CD8-positive, alpha-beta memory T cell (primary cell): ENCODE measurements around the gene EBI3. TPM values are rescaled to one million over a fixed set of nuclear protein-coding genes. Genes with fewer than 3 reads are reported as not detected.
A peak's percentile ranks its signal among the peaks of the same experiment; 100 is the strongest.
"Not testable (repeated sequence)": the region's sequence is repeated elsewhere in the genome, so short reads cannot be mapped to it uniquely, and the experiment has no call there.

Experiments
- CTCF ChIA-PET: fragments of 350-600 bp; sonication (Branson Sonifier 250); formaldehyde crosslinking; loops from one replicate; lab custom pipeline; 2021; ENCODE audit warnings: antibody characterized with exemption; lab: Charles Lee
- POLR2A ChIA-PET: fragments of 350-600 bp; sonication (Branson Sonifier 250); formaldehyde crosslinking; loops from one replicate; lab custom pipeline; 2021; ENCODE audit warnings: antibody characterized with exemption; lab: Charles Lee
- DNase-seq, 5 donors: peaks; one replicate each; pipeline versions ENCODE4 v3.0.0 to v3.0.0-alpha.2; 2020 to 2022; ENCODE audit warnings: mixed read lengths in 1 of 5
- H3K27ac ChIP-seq: one replicate; pipeline ENCODE4 v1.7.0; 2013; ENCODE audit warnings: low read depth, mild to moderate bottlenecking, low read length, moderate library complexity
- H3K27me3 ChIP-seq: 2 replicates; pipeline ENCODE4 v1.7.0; 2013; ENCODE audit warnings: low read length, mild to moderate bottlenecking; ENCODE audit not compliant: insufficient read depth, poor library complexity, severe bottlenecking
- H3K36me3 ChIP-seq: 2 replicates; pipeline ENCODE4 v1.7.0; 2013; ENCODE audit warnings: mild to moderate bottlenecking, low read length, moderate library complexity; ENCODE audit not compliant: insufficient read depth
- H3K4me1 ChIP-seq: 2 replicates; pipeline ENCODE4 v1.7.0; 2013; ENCODE audit warnings: mild to moderate bottlenecking, low read length, moderate library complexity; ENCODE audit not compliant: insufficient read depth
- H3K4me3 ChIP-seq: 2 replicates; pipeline ENCODE4 v1.7.0; 2013; ENCODE audit warnings: mild to moderate bottlenecking, low read length
- H3K9me3 ChIP-seq: 2 replicates; pipeline ENCODE4 v1.7.0; 2013; ENCODE audit warnings: mild to moderate bottlenecking, low read length
- H3K27ac Mint-ChIP-seq, 8 donors: one replicate each; pipeline ENCODE4 v1.8.0; 2020 to 2021; ENCODE audit warnings: mixed read lengths in 8 of 8, mild to moderate bottlenecking in 6 of 8, inconsistent platforms in 3 of 8, moderate library complexity in 3 of 8
- H3K27me3 Mint-ChIP-seq, 2 donors: one replicate each; pipeline ENCODE4 v1.8.0; 2020 to 2021; ENCODE audit warnings: mixed read lengths in 2 of 2, mild to moderate bottlenecking in 1 of 2, moderate library complexity in 1 of 2
- H3K36me3 Mint-ChIP-seq, 3 donors: one replicate each; pipeline ENCODE4 v1.8.0; 2020 to 2021; ENCODE audit warnings: mixed read lengths in 3 of 3, inconsistent platforms in 1 of 3, mild to moderate bottlenecking in 1 of 3
- H3K4me1 Mint-ChIP-seq, 3 donors: one replicate each; pipeline ENCODE4 v1.8.0; 2020 to 2021; ENCODE audit warnings: mixed read lengths in 3 of 3, inconsistent platforms in 1 of 3, mild to moderate bottlenecking in 1 of 3
- H3K4me3 Mint-ChIP-seq, 7 donors: one replicate each; pipeline ENCODE4 v1.8.0; 2020 to 2021; ENCODE audit warnings: mixed read lengths in 7 of 7, mild to moderate bottlenecking in 6 of 7, moderate library complexity in 4 of 7, inconsistent platforms in 2 of 7
- H3K9me3 Mint-ChIP-seq, 5 donors: one replicate each; pipeline ENCODE4 v1.8.0; 2020 to 2022; ENCODE audit warnings: mixed read lengths in 5 of 5, mild to moderate bottlenecking in 3 of 5, moderate library complexity in 2 of 5, inconsistent platforms in 1 of 5
- polyA plus RNA-seq: library from polyadenylated mRNA; unstranded; fragments of 300-500 nt; fragmentation: Illumina TruSeq; gene quantifications from one replicate; pipeline ENCODE4 v1.2.3, GENCODE V29; 2021
- total RNA-seq, 2 experiments: library from RNA; stranded (reverse); gene quantifications; one replicate each; pipeline ENCODE4 v1.2.3, GENCODE V29; 2021

The EBI3 gene
- total and polyA plus RNA-seq, 3 experiments from 2014 or later = 14.2 to 14.8 TPM; not detected in 1

DNA sequence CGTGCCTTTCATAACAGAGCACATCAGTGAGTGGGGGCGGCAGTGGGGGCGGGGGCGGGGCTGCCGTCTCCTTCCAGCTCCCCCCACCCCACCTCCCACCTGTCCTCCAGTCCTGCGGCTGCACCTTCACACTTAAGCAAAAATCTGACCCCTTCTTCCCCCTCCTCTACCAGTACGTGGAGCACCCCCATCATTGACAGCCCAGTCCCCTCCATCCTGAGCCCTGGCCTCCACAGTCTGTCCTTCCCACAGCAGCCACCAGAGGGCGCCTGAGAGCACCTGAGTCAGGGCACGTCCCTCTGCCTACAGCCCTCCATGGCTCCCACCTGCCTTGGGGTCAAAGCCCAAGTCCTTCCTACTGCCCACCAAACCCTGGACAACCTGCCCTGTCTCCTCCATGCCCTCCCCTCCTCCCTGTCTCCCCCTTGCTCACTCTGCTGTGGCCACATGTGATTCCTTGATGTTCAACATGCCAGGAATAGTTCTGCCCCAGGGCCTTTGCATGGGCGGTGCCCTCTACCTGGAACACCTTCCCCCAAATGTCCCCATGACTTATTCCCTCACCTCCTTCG lies 4.0 kb downstream of the EBI3 start:
- Mint-ChIP-seq H3K4me3 (no peak overlapping the region), H3K27ac (peak overlapping the region in 1 of 8 donors; percentile 42), H3K27me3 (peaks cover 16 to 19% of the 10 kb centered on the region in 2 donors), H3K4me1 (no peaks in the 10 kb centered on the region), H3K9me3 (no peaks in the 10 kb centered on the region), H3K36me3 (no peaks in the 10 kb centered on the region)
- no peaks in the 10 kb centered on the region for H3K36me3 ChIP-seq
- H3K9me3 ChIP-seq = no peaks in the 10 kb centered on the region
- POLR2A ChIA-PET = interaction anchor here (0.6 kb wide), 1 partner anchor 69 kb away, joined by 4 read pairs; the partner anchor contains the start of gene TMIGD2
- H3K27me3 ChIP-seq = peaks cover 12% of the 10 kb centered on the region
- DNase-seq = peak; percentile 28 to 69 (median 45)
- no peak overlapping the region for H3K27ac ChIP-seq
- CTCF ChIA-PET = interaction anchor here (0.6 to 1.0 kb wide), 2 partner anchors 35 to 1033 kb away, joined by 3 read pairs; no protein-coding TSS in a partner anchor
- H3K4me3 ChIP-seq = no peak overlapping the region
- no peaks in the 10 kb centered on the region for H3K4me1 ChIP-seq

DNA sequence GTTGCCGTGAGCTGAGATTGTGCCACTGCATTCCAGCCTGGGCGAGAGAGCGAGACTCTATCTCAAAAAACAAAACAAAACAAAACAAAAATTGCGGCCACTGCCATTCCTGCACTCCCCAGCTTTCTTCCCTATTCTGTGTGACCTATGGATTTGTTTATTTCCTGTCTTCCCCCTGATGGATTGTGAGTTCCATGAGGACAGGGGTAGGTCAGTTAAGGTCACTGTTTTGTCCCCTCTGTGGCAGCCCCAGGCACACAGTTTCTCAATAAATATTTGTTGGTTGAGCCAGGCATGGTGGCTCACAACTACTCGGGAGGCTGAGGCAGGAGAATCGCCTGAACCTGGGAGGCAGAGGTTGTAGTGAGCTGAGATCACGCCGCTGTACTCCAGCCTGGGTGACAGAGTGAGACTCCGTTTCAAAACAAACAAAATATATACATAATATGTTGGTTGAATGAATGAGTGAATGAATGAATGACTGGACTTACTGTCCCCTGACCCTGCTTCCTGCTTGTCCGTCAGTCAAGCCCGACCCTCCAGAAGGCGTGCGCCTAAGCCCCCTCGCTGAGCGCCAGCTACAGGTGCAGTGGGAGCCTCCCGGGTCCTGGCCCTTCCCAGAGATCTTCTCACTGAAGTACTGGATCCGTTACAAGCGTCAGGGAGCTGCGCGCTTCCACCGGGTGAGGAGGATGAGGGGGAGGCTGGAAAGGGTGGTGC lies 5.0 kb downstream of the EBI3 start:
- H3K27ac Mint-ChIP-seq = peak overlapping the region in 1 of 8 donors; percentile 88
- H3K9me3 Mint-ChIP-seq = no peaks in the 10 kb centered on the region
- H3K27me3 Mint-ChIP-seq = peaks cover 16 to 18% of the 10 kb centered on the region in 2 donors
- H3K9me3 ChIP-seq = no peaks in the 10 kb centered on the region
- H3K4me3 Mint-ChIP-seq = no peak overlapping the region
- peaks cover 3% of the 10 kb centered on the region for H3K27me3 ChIP-seq
- no peak for DNase-seq
- CTCF ChIA-PET = interaction anchor here (0.6 to 1.0 kb wide), 2 partner anchors 118 to 1034 kb away, joined by 3 read pairs; no protein-coding TSS in a partner anchor
- no peaks in the 10 kb centered on the region for H3K36me3 Mint-ChIP-seq
- H3K4me3 ChIP-seq = no peak overlapping the region
- no peaks in the 10 kb centered on the region for H3K36me3 ChIP-seq
- no peaks in the 10 kb centered on the region for H3K4me1 ChIP-seq
- H3K27ac ChIP-seq = no peak overlapping the region
- no peaks in the 10 kb centered on the region for H3K4me1 Mint-ChIP-seq
- POLR2A ChIA-PET = no interaction called here

DNA sequence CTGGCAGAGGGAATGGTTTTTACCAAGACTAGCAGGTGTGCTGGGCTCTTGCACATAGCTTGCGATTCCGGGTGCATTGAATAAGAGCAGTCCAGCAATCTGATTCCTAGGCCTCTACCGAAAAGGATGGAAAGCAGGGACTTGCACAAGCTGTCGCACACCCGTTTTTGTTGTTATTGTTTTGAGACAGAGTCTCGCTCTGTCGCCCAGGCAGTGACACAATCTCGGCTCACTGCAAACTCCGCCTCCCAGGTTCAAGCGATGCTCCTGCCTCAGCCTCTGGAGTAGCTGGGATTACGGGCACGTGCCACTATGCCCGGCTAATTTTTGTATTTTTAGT lies 5.5 kb downstream of the EBI3 start:
- H3K36me3 Mint-ChIP-seq = no peaks in the 10 kb centered on the region
- POLR2A ChIA-PET = no interaction called here
- H3K4me3 ChIP-seq = no peak overlapping the region
- H3K36me3 ChIP-seq = no peaks in the 10 kb centered on the region
- no peaks in the 10 kb centered on the region for H3K9me3 Mint-ChIP-seq
- DNase-seq = no peak
- H3K4me1 ChIP-seq = no peaks in the 10 kb centered on the region
- CTCF ChIA-PET = interaction anchor here (1.0 kb wide), 1 partner anchor 117 kb away, joined by 3 read pairs; no protein-coding TSS in a partner anchor
- H3K4me1 Mint-ChIP-seq = no peaks in the 10 kb centered on the region
- no peak overlapping the region for H3K27ac Mint-ChIP-seq
- peaks cover 11 to 13% of the 10 kb centered on the region in 2 donors for H3K27me3 Mint-ChIP-seq
- H3K27me3 ChIP-seq = peaks cover 3% of the 10 kb centered on the region
- H3K27ac ChIP-seq = no peak overlapping the region
- H3K4me3 Mint-ChIP-seq = no peak overlapping the region
- no peaks in the 10 kb centered on the region for H3K9me3 ChIP-seq

DNA sequence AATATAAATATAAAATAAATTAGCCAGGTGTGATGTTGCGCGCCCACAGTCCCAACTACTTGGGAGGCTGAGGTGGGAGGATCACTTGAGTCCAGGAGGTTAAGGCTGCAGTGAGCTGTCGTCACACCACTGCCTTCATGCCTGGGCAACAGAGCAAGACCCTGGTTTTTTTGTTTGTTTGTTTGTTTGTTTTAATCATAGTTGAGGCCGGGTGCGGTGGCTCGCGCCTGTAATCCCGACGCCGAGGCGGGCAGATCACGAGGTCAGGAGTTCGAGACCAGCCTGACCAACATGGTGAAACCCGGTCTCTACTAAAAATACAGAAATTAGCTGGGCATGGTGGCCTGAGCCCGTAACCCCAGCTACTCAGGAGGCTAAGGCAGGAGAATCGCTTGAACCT lies 8.2 kb downstream of the EBI3 start:
- H3K36me3 Mint-ChIP-seq, H3K27me3 ChIP-seq, H3K4me1 Mint-ChIP-seq, H3K4me3 ChIP-seq, H3K4me1 ChIP-seq, H3K9me3 ChIP-seq, DNase-seq, H3K36me3 ChIP-seq, H3K4me3 Mint-ChIP-seq, H3K27ac ChIP-seq, H3K9me3 Mint-ChIP-seq, H3K27ac Mint-ChIP-seq: not testable (repeated sequence)
- peaks cover 10 to 16% of the 10 kb centered on the region in 2 donors for H3K27me3 Mint-ChIP-seq
- ChIA-PET CTCF (interaction anchor here (1.1 kb wide), 1 partner anchor 10 kb away, joined by 3 read pairs; the partner anchor contains the start of gene YJU2), POLR2A (interaction anchor here (0.5 kb wide), 1 partner anchor 109 kb away, joined by 4 read pairs; no protein-coding TSS in a partner anchor)

DNA sequence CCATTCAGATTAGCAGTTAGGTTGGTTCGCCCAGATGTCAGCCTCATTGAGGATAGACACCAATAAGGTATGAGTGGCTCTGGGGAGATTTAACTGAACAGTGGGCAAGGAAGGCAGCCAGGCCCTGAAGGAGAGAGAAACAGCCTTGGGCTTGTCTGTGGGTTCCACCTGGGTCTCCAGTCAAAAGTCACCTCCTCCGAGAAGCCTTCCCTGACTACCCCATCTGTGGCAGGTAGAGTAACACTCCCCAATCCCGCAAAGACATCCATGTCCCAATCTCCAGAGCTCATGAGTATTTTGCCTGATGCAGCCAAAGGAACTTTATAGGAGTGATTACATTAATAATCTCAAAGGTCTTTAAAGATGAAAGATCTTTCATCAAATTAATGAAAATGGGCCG lies 9.5 kb downstream of the EBI3 start:
- Mint-ChIP-seq H3K27ac (no peak overlapping the region), H3K9me3 (peaks cover 0 to 8% (median 5%) of the 10 kb centered on the region in 5 donors), H3K4me1 (no peaks in the 10 kb centered on the region), H3K4me3 (no peak overlapping the region), H3K36me3 (peaks cover 0 to 4% (median 0%) of the 10 kb centered on the region in 3 donors), H3K27me3 (peaks cover 10 to 11% of the 10 kb centered on the region in 2 donors)
- CTCF ChIA-PET = no interaction called here
- DNase-seq = no peak
- no peaks in the 10 kb centered on the region for H3K27me3 ChIP-seq
- H3K4me1 ChIP-seq = no peaks in the 10 kb centered on the region
- no peaks in the 10 kb centered on the region for H3K9me3 ChIP-seq
- no peak overlapping the region for H3K4me3 ChIP-seq
- no peak overlapping the region for H3K27ac ChIP-seq
- no peaks in the 10 kb centered on the region for H3K36me3 ChIP-seq
- POLR2A ChIA-PET = interaction anchor here (0.7 kb wide), 1 partner anchor 190 kb away, joined by 3 read pairs; no protein-coding TSS in a partner anchor

DNA sequence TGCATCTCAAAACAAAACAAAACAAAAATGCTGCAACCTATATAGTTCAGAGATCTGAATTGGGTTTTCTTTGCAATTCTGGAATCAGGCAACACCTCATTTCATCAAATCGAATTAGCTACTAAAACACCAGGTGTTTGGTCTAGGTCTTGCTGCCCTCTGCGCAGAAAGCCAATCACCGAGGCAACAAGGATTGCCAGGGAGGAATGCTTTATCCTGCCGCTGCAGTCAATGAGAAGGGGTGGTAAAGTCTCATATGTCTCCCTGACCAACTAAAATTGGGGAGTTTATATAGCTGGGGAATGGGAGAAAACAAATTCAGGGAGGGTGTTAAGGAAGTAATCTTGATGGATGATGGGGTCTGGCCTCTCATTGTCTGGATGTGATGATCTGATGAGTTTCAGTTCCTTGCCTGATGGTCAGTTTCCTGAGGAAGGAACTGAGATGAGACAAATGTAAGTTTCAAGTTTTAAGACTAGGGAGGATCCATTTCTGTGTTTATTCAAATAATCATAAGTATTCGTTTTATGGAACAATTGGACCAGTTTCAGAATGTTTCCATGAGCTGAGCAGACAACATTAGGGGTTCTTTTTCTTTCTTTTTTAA lies 12.6 kb downstream of the EBI3 start:
- peaks cover 6% of the 10 kb centered on the region for H3K4me1 ChIP-seq
- H3K36me3 ChIP-seq = no peaks in the 10 kb centered on the region
- CTCF ChIA-PET = interaction anchor here (0.9 kb wide), 1 partner anchor 254 kb away, joined by 5 read pairs; no protein-coding TSS in a partner anchor
- POLR2A ChIA-PET = no interaction called here
- Mint-ChIP-seq H3K9me3 (peaks cover 0 to 8% (median 5%) of the 10 kb centered on the region in 5 donors), H3K27me3 (peaks cover 4 to 5% of the 10 kb centered on the region in 2 donors), H3K36me3 (peaks cover 0 to 4% (median 1%) of the 10 kb centered on the region in 3 donors), H3K27ac (no peak overlapping the region), H3K4me3 (no peak overlapping the region), H3K4me1 (peaks cover 4 to 6% (median 5%) of the 10 kb centered on the region in 3 donors)
- no peaks in the 10 kb centered on the region for H3K27me3 ChIP-seq
- H3K27ac ChIP-seq = no peak overlapping the region
- H3K4me3 ChIP-seq = no peak overlapping the region
- H3K9me3 ChIP-seq = no peaks in the 10 kb centered on the region
- DNase-seq = no peak

DNA sequence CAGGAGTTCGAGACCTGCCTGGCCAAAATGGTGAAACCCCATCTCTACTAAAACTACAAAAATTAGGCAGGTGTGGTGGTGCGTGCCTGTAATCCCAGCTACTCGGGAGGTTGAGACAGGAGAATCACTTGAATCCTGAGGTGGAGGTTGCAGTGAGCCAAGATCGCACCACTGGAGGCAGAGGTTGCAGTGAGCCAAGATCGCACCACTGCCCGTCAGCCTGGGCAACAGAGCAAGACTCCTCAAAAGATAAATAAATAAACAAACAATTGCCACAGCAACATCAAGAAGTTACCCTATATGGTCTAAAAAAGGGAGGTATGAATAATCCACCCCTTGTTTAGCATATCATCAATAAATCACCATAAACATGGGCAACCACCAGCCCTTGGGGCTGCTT lies 16.6 kb downstream of the EBI3 start:
- peaks cover 9 to 32% (median 13%) of the 10 kb centered on the region in 3 donors for H3K36me3 Mint-ChIP-seq
- CTCF ChIA-PET = not testable (repeated sequence)
- H3K4me3 Mint-ChIP-seq = peak overlapping the region in 1 of 7 donors; percentile 11

More for the DNA sequence above, 16.6 kb downstream of the EBI3 start:
- H3K27ac Mint-ChIP-seq = peak overlapping the region in 3 of 8 donors; percentile 98 to 99 (median 99)
- H3K27me3 ChIP-seq, POLR2A ChIA-PET, DNase-seq, H3K4me3 ChIP-seq, H3K9me3 Mint-ChIP-seq, H3K27me3 Mint-ChIP-seq, H3K27ac ChIP-seq, H3K9me3 ChIP-seq: not testable (repeated sequence)
- peaks cover 17% of the 10 kb centered on the region for H3K4me1 ChIP-seq
- H3K4me1 Mint-ChIP-seq = peaks cover 15 to 27% (median 22%) of the 10 kb centered on the region in 3 donors
- peaks cover 23% of the 10 kb centered on the region for H3K36me3 ChIP-seq
